Thoracic aorta (tissue), 2 donors: ENCODE measurements around the gene PKN1. TPM values are rescaled to one million over a fixed set of nuclear protein-coding genes. Genes with fewer than 3 reads are reported as not detected.

Experiments
- ATAC-seq: fragments of 150-250 bp; one replicate; pipeline ENCODE4 v1.8.0; 2017; ENCODE audit warnings: low read depth; ENCODE audit not compliant: insufficient number of reproducible peaks, low FRiP score
- DNase-seq: peaks from one replicate; pipeline ENCODE4 v3.0.0-alpha.2; 2020; ENCODE audit warnings: low spot score
- H3K27ac ChIP-seq, 2 donors: fragments of 200-600 bp; sonication (generic); 1 replicate in 1 of 2; 2 replicates in 1 of 2; pipeline ENCODE4 v1.5.1; 2016; ENCODE audit warnings: mild to moderate bottlenecking in 2 of 2, moderate library complexity in 2 of 2
- H3K27me3 ChIP-seq: fragments of 200-600 bp; sonication (generic); replicated peaks from 2 replicates; pipeline ENCODE4 v1.6.0; 2016; ENCODE audit warnings: mild to moderate bottlenecking; ENCODE audit not compliant: insufficient read depth
- H3K36me3 ChIP-seq: fragments of 200-600 bp; sonication (generic); one replicate; pipeline ENCODE4 v1.5.1; 2016
- H3K4me1 ChIP-seq, 2 donors: fragments of 200-600 bp; sonication (generic); 1 replicate in 1 of 2; 2 replicates in 1 of 2; pipeline versions ENCODE4 v1.5.1 to v1.6.0; 2016; ENCODE audit warnings: low read depth in 2 of 2, mild to moderate bottlenecking in 1 of 2; ENCODE audit not compliant: control insufficient read depth in 1 of 2
- H3K4me3 ChIP-seq: fragments of 200-600 bp; sonication (generic); 2 replicates; pipeline ENCODE4 v1.5.1; 2016; ENCODE audit warnings: mild to moderate bottlenecking
- H3K9me3 ChIP-seq: fragments of 200-600 bp; sonication (generic); 2 replicates; pipeline ENCODE4 v1.5.1; 2016
- CTCF ChIP-seq: fragments of 200-600 bp; sonication (generic); IDR thresholded peaks from one replicate; pipeline ENCODE4 v1.5.1; 2019; ENCODE audit warnings: antibody characterized with exemption
- total RNA-seq, 2 donors: library from RNA; depleted of rRNA; stranded (reverse); fragments of >200 nt; gene quantifications; one replicate each; pipeline versions ENCODE4 v1.1.0 to v1.2.3, GENCODE V29; 2016

PKN1 gene
- total RNA-seq, 2 donors from 2014 or later = 93.8 to 139 TPM

- DNase-seq (no peak), ATAC-seq (no peak)
- TF ChIP-seq CTCF = no peak
- H3K27me3 ChIP-seq = no peaks in the 10 kb centered on the region
- H3K36me3 ChIP-seq = peaks cover 70% of the 10 kb centered on the region
- peaks cover 2 to 18% of the 10 kb centered on the region in 2 donors for H3K4me1 ChIP-seq
- no peak overlapping the region for H3K27ac ChIP-seq
- H3K4me3 ChIP-seq = no peak overlapping the region
- no peaks in the 10 kb centered on the region for H3K9me3 ChIP-seq
These were observed 24.5 kb upstream of the PKN1 start for GRCh38 chr19:14408491-14409145.

GRCh38 chr19:14409146-14410023 lies 23.7 kb upstream of the PKN1 start:
- H3K27ac ChIP-seq = no peak overlapping the region
- H3K36me3 ChIP-seq = peaks cover 62% of the 10 kb centered on the region
- no peaks in the 10 kb centered on the region for H3K27me3 ChIP-seq
- H3K4me3 ChIP-seq = no peak overlapping the region
- ATAC-seq = no peak
- no peaks in the 10 kb centered on the region for H3K9me3 ChIP-seq
- TF ChIP-seq CTCF = no peak
- no peak for DNase-seq
- H3K4me1 ChIP-seq = peaks cover 7 to 23% of the 10 kb centered on the region in 2 donors

- Histone ChIP-seq H3K4me3 (no peak overlapping the region), H3K27ac (no peak overlapping the region), H3K27me3 (no peaks in the 10 kb centered on the region), H3K9me3 (no peaks in the 10 kb centered on the region), H3K36me3 (peaks cover 59% of the 10 kb centered on the region), H3K4me1 (peaks cover 7 to 23% of the 10 kb centered on the region in 2 donors)
- no peak for TF ChIP-seq CTCF
- ATAC-seq = no peak
- DNase-seq = no peak
These were observed 22.7 kb upstream of the PKN1 start for GRCh38 chr19:14410091-14411051.

GRCh38 chr19:14411161-14411937 lies 21.8 kb upstream of the PKN1 start:
- Histone ChIP-seq H3K27me3 (no peaks in the 10 kb centered on the region), H3K9me3 (no peaks in the 10 kb centered on the region), H3K4me1 (peaks cover 11 to 22% of the 10 kb centered on the region in 2 donors), H3K36me3 (peaks cover 62% of the 10 kb centered on the region), H3K4me3 (no peak overlapping the region), H3K27ac (no peak overlapping the region)
- no peak for DNase-seq
- TF ChIP-seq CTCF = no peak
- ATAC-seq = no peak
